RWPE2 (cell line): Measurements from ENCODE around the gene CISD1.

ENCODE experiments used
- ATAC-seq: fragments of 200-7000 bp; cut with Tn5 transposase; 3 replicates; pipeline ENCODE4 v1.9.1; 2021; ENCODE audit warnings: low read depth
- DNase-seq: peaks from one replicate; pipeline ENCODE4 v3.0.0-alpha.2; 2020; ENCODE audit warnings: low spot score
- H3K27ac ChIP-seq: fragments of 450-650 bp; 2 replicates; pipeline ENCODE4 v1.5.1; 2017; ENCODE audit warnings: mild to moderate bottlenecking; ENCODE audit not compliant: poor library complexity, severe bottlenecking
- H3K27me3 ChIP-seq: fragments of 250-450 bp; sonication (Bioruptor Pico); 2 replicates; pipeline ENCODE4 v1.5.1; 2021; ENCODE audit warnings: mild to moderate bottlenecking, moderate library complexity; ENCODE audit not compliant: insufficient read depth, poor library complexity, severe bottlenecking
- H3K36me3 ChIP-seq: fragments of 250-450 bp; sonication (Bioruptor Pico); 2 replicates; pipeline ENCODE4 v1.5.1; 2020; ENCODE audit warnings: low read depth, mild to moderate bottlenecking, moderate library complexity
- H3K4me1 ChIP-seq: fragments of 250-450 bp; sonication (Bioruptor Pico); 2 replicates; pipeline ENCODE4 v1.5.1; 2021; ENCODE audit warnings: mild to moderate bottlenecking, moderate library complexity; ENCODE audit not compliant: insufficient read depth, poor library complexity, severe bottlenecking
- H3K4me3 ChIP-seq: fragments of 250-450 bp; sonication (Bioruptor Pico); 2 replicates; pipeline ENCODE4 v1.5.1; 2021; ENCODE audit warnings: mild to moderate bottlenecking, moderate library complexity; ENCODE audit not compliant: severe bottlenecking
- H3K9me3 ChIP-seq: fragments of 250-450 bp; sonication (Bioruptor Pico); 2 replicates; pipeline ENCODE4 v1.5.1; 2021; ENCODE audit warnings: mild to moderate bottlenecking, moderate library complexity; ENCODE audit not compliant: severe bottlenecking
- TF ChIP-seq, protein P1 (sequence below): fragments of 450-650 bp; IDR thresholded peaks from one replicate; pipeline ENCODE4 v1.5.1; 2017; ENCODE audit warnings: mild to moderate bottlenecking, moderate library complexity; ENCODE audit not compliant: poor library complexity, severe bottlenecking

The CISD1 gene

DNA sequence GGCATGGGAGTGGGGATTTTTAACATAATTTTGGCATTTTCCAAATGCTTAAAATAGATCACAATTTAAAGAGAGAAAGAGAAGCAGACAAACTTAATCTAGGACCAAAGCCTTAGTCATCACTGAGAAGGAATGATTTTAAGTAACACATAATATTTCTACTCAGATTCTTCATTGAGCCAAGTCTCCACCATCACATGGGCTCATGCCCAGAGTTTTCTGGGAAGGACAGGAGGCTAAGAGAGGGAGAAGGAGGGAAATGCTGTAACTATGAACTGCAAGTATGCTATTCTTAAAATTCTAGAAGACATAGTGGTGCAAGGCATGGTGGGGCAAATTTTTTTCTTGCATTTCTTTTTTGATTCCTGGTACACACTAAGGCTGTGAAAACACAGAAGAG is 42.1 kb downstream of the CISD1 start:
- TF ChIP-seq, protein P1, sequence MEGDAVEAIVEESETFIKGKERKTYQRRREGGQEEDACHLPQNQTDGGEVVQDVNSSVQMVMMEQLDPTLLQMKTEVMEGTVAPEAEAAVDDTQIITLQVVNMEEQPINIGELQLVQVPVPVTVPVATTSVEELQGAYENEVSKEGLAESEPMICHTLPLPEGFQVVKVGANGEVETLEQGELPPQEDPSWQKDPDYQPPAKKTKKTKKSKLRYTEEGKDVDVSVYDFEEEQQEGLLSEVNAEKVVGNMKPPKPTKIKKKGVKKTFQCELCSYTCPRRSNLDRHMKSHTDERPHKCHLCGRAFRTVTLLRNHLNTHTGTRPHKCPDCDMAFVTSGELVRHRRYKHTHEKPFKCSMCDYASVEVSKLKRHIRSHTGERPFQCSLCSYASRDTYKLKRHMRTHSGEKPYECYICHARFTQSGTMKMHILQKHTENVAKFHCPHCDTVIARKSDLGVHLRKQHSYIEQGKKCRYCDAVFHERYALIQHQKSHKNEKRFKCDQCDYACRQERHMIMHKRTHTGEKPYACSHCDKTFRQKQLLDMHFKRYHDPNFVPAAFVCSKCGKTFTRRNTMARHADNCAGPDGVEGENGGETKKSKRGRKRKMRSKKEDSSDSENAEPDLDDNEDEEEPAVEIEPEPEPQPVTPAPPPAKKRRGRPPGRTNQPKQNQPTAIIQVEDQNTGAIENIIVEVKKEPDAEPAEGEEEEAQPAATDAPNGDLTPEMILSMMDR = no peak
- ATAC-seq (no peak), DNase-seq (no peak)
- Histone ChIP-seq H3K9me3 (no peaks in the 10 kb centered on the region), H3K4me1 (no peaks in the 10 kb centered on the region), H3K4me3 (no peak overlapping the region), H3K27me3 (no peaks in the 10 kb centered on the region), H3K36me3 (no peaks in the 10 kb centered on the region), H3K27ac (no peak overlapping the region)

DNA sequence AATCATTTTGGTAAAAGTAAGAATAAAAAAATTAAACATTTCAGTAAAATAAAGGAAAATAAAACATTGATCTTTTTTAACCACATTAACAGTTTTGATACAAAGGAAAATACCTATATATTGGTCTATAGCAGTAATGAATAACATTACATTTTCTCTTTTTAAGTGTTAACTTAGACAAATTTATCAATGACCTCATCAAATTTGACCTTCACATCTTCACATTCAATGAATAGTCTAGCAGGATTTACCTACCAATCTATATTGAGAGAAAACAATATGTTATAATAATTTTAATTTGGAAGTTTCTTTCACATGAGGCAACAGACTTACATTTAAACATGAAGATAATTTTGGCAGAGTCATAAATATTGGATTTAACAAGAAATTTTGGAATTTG is 47.9 kb downstream of the CISD1 start:
- ATAC-seq = no peak

DNA sequence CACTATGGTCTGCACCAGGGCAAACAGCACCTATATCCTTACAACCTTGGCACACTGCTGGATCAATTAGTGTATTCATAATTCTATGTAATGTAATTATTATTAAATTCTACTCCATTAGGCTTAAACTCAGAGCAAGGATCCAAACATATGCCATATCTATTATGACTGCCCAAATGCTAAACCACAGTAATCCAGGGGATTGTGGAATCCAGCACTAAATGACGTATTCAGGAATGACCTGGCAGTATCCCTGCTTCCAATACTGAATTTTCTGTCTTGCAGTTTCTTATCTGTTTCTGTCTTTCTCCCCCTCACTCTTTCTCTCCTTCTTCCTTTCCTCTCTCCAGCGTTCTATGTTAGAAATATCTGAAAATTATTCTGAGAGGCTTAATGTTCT is 49.4 kb downstream of the CISD1 start:
- H3K4me1 ChIP-seq = peaks cover 6% of the 10 kb centered on the region
- no peak for DNase-seq
- no peak overlapping the region for H3K27ac ChIP-seq
- H3K36me3 ChIP-seq = no peaks in the 10 kb centered on the region
- TF ChIP-seq, protein P1 = no peak
- no peak overlapping the region for H3K4me3 ChIP-seq
- no peak for ATAC-seq
- no peaks in the 10 kb centered on the region for H3K27me3 ChIP-seq
- H3K9me3 ChIP-seq = no peaks in the 10 kb centered on the region

More for the DNA sequence above, 47.9 kb downstream of the CISD1 start:
- no peaks in the 10 kb centered on the region for H3K27me3 ChIP-seq
- H3K36me3 ChIP-seq = no peaks in the 10 kb centered on the region
- no peak overlapping the region for H3K27ac ChIP-seq
- H3K4me3 ChIP-seq = no peak overlapping the region
- DNase-seq = no peak
- no peaks in the 10 kb centered on the region for H3K9me3 ChIP-seq
- TF ChIP-seq, protein P1 = no peak
- no peaks in the 10 kb centered on the region for H3K4me1 ChIP-seq

DNA sequence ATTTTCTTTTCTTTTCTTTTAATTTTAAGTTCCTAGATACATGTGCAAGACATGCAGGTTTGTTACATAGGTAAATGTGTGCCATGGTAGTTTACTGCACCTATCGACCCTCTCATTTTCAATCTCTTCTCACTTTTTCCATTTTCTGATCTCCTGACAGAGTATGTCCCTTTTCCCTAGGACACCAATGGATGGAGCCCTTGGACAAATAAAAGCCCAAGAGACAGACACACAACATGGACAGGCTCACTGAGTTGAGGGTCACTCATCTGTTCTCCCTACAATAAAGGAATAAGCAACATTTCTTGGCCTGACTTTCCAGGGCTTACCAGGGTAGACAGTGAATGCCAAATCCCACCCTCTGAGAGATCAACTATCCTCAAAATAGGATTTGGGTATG is 50.6 kb downstream of the CISD1 start:
- ATAC-seq (no peak), DNase-seq (no peak)
- Histone ChIP-seq H3K27me3 (no peaks in the 10 kb centered on the region), H3K27ac (no peak overlapping the region), H3K36me3 (no peaks in the 10 kb centered on the region), H3K4me3 (no peak overlapping the region), H3K9me3 (no peaks in the 10 kb centered on the region), H3K4me1 (peaks cover 6% of the 10 kb centered on the region)
- TF ChIP-seq, protein P1 = no peak

DNA sequence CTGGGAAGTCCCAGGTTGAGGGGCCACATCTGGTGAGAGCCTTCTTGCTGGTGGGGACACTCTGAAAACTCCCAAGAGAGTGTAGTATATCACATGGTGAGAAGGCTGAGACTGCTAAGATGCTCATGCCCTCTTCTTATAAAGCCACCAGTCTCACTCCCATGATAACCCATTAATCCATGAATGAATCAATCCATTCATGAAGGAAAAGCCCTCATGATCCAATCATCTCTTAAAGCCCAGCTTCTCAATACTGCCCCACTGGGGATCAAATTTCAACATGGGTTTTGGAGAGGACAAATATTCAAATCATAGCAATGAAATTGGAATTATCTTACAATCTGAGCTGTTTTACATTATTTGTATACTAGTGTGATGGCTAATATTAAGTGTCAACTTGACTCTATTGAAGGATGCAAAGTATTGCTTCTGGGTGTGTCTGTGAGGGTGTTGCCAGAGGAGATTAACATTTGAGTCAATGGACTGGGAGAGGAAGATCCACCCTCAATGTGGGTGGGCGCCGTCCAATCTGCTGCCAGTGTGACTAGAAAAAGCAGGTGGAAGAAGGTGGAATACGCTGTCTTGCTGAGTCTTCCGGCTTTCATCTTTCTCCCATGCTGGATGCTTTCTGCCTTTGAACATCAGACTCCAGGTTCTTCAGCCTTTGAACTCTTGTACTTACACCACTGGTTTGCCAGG is 51.5 kb downstream of the CISD1 start:
- Histone ChIP-seq H3K27ac (no peak overlapping the region), H3K9me3 (no peaks in the 10 kb centered on the region), H3K36me3 (no peaks in the 10 kb centered on the region), H3K27me3 (no peaks in the 10 kb centered on the region), H3K4me3 (no peak overlapping the region), H3K4me1 (peaks cover 6% of the 10 kb centered on the region)
- TF ChIP-seq, protein P1 = no peak
- DNase-seq = no peak
- ATAC-seq = no peak
